GM19035 (cell line): ENCODE measurements around the gene MMAA.

Experiments
- ATAC-seq: cut with Tn5 transposase; IDR thresholded peaks from one replicate; pipeline ENCODE4 v1.9.1; 2021; ENCODE audit not compliant: unreplicated experiment

MMAA gene

DNA sequence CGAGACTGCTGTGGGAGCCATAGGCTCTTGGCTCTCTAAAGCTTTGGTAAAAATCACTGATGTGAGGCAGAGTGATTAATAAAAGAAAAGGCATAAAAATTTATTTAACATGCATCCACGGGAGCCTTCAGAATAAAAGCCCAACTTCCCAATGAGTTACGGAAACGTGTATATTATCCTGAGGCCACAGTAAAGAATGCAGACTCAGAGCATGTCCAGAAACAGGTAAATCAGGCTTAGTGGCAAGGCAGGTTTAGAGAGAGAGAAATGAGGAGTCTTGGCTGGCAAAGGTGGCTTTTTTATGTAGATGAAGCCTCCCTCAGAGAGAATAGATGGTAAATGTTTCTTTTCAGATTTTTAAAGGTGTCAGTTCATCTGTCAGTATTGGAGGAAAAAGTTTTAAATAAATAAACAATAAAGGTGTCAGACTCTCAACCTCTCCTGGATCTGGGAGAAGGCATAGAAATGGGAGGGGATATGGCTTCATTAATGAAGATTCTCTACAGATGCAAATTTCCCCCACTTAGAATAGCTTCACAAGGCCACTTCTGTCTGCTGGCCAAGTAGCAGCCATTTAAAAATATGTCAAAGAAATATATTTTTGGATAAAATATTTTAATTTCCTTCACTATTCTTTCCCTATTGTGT is 84.8 kb downstream of the MMAA start:
- no peak for ATAC-seq

DNA sequence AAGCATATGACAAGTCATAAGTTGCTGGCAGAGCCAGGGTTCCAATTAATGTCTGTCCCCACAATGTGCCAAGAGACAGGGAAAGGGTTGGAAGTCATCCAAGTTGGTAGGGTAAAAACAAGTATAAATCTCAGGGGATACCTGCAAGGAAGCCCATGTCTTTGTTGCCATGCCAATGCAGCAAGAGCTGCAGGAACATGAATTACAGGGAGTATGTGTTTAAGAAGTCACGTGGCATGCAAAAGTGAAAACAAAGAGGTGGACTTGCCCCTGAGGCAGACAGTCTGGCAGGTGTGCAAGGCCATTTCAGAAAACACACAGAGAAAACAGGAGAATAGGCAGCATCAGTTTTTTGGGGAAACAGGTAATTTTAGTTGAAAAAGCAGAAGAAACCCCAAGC is 90.2 kb downstream of the MMAA start:
- peak; percentile 7 for ATAC-seq
